Measurements from ENCODE around the gene ERC2.

The ERC2 gene

DNA sequence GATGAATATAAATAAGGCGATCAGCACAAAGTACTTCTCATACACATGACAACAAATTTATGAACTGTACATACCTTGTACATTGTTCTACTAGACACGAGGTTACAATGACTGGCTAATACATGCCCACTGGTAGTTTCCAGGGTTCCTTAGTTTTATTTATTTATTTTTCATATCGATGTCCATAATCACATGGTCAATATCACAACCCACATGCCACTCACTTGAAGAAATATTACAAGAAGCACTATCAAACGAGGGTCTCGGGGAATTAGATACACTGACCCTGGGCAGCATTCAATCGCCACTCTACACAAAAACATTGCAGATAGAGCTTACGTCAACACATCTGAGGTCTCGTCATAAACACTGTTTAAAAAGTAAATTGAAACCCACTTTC lies 959.9 kb downstream of the ERC2 start:
- Histone ChIP-seq H3K27ac (ENCODE audit: low read depth, low read length, poor library complexity, severe bottlenecking) (no peak overlapping the region), H3K4me1 (ENCODE audit: insufficient read depth, low read length, severe bottlenecking) (peaks cover 10% of the 10 kb centered on the region), H3K36me3 (ENCODE audit: insufficient read depth, low read length) (no peaks in the 10 kb centered on the region), H2AFZ (ENCODE audit: low read length) (no peak overlapping the region), H3K9me3 (ENCODE audit: low read length) (no peaks in the 10 kb centered on the region), H3K9ac (ENCODE audit: low read length) (no peak overlapping the region), H3F3A (ENCODE audit: insufficient read depth, low read length) (no peaks in the 10 kb centered on the region), H3K4me3 (ENCODE audit: low read depth, low read length, poor library complexity, severe bottlenecking) (no peak overlapping the region), H3K4me2 (ENCODE audit: low read length) (no peak overlapping the region), H3K27me3 (ENCODE audit: insufficient read depth, low read length) (no peaks in the 10 kb centered on the region), H4K20me1 (ENCODE audit: insufficient read depth, low read length) (no peaks in the 10 kb centered on the region), H3K9me2 (ENCODE audit: low read depth, low read length) (no peaks in the 10 kb centered on the region), H3K79me2 (ENCODE audit: insufficient read depth, low read length) (no peaks in the 10 kb centered on the region)
- no peak for TF ChIP-seq EZH2 (IDR thresholded peaks at IDR 0.05; ENCODE audit: borderline replicate concordance, low read length)
- TF ChIP-seq, protein P1, sequence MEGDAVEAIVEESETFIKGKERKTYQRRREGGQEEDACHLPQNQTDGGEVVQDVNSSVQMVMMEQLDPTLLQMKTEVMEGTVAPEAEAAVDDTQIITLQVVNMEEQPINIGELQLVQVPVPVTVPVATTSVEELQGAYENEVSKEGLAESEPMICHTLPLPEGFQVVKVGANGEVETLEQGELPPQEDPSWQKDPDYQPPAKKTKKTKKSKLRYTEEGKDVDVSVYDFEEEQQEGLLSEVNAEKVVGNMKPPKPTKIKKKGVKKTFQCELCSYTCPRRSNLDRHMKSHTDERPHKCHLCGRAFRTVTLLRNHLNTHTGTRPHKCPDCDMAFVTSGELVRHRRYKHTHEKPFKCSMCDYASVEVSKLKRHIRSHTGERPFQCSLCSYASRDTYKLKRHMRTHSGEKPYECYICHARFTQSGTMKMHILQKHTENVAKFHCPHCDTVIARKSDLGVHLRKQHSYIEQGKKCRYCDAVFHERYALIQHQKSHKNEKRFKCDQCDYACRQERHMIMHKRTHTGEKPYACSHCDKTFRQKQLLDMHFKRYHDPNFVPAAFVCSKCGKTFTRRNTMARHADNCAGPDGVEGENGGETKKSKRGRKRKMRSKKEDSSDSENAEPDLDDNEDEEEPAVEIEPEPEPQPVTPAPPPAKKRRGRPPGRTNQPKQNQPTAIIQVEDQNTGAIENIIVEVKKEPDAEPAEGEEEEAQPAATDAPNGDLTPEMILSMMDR (IDR thresholded peaks at IDR 0.05; ENCODE audit: low read length), result no peak

DNA sequence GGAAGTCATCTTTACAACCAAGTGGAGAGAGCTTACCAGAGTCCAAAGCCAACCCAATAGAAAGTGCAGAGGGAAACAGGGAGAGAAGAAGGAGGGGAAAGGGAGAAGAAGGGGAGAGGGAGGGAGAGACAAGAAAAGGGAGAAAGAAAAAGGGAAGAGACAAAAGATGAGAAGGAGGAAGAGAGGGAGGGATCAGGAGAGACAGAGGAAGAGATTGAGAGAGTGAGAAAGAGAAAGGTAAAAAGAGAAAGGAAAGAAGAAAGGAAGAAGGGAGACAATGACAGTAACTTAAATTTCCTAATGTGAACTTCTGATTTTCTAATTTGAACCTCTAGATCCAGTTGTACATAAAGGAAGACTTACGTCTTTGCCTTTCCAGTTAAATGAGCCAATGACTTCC lies 960.5 kb downstream of the ERC2 start:
- H4K20me1 ChIP-seq (ENCODE audit: insufficient read depth, low read length), result no peaks in the 10 kb centered on the region
- no peak overlapping the region for H3K4me2 ChIP-seq (ENCODE audit: low read length)
- no peaks in the 10 kb centered on the region for H3K27me3 ChIP-seq (ENCODE audit: insufficient read depth, low read length)
- H3K79me2 ChIP-seq (ENCODE audit: insufficient read depth, low read length), result no peaks in the 10 kb centered on the region
- H2AFZ ChIP-seq (ENCODE audit: low read length), result no peak overlapping the region
- H3F3A ChIP-seq (ENCODE audit: insufficient read depth, low read length), result no peaks in the 10 kb centered on the region
- no peak overlapping the region for H3K4me3 ChIP-seq (ENCODE audit: low read depth, low read length, poor library complexity, severe bottlenecking)
- no peak overlapping the region for H3K27ac ChIP-seq (ENCODE audit: low read depth, low read length, poor library complexity, severe bottlenecking)
- no peak overlapping the region for H3K9ac ChIP-seq (ENCODE audit: low read length)
- H3K4me1 ChIP-seq (ENCODE audit: insufficient read depth, low read length, severe bottlenecking), result peaks cover 10% of the 10 kb centered on the region
- H3K36me3 ChIP-seq (ENCODE audit: insufficient read depth, low read length), result no peaks in the 10 kb centered on the region
- TF ChIP-seq, protein P1 (IDR thresholded peaks at IDR 0.05; ENCODE audit: low read length), result no peak
- no peak for TF ChIP-seq EZH2 (IDR thresholded peaks at IDR 0.05; ENCODE audit: borderline replicate concordance, low read length)
- no peaks in the 10 kb centered on the region for H3K9me2 ChIP-seq (ENCODE audit: low read depth, low read length)
- no peaks in the 10 kb centered on the region for H3K9me3 ChIP-seq (ENCODE audit: low read length)

DNA sequence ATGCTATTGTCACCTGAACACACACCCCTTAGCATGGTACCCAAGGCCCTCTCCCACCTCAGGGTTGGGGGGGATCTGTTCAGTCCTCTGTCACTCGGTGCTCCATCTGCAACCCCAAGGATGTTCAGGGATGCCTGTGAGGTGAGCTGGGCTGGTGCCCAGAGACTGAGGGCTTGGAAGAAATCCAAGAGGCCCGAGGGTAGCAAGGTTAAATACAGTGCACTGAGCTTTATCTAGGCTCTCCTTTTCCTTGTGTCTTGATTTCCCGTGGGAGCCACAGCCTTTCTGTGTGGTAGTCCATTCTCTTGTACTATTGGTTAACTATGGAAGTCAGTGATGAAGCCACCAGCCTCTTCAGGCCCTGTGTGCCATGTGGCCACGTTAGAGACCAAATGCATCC lies 962.5 kb downstream of the ERC2 start:
- TF ChIP-seq EZH2 (IDR thresholded peaks at IDR 0.05; ENCODE audit: borderline replicate concordance, low read length), result no peak
- TF ChIP-seq, protein P1 (IDR thresholded peaks at IDR 0.05; ENCODE audit: low read length), result no peak
- Histone ChIP-seq H3K9me3 (ENCODE audit: low read length) (no peaks in the 10 kb centered on the region), H3F3A (ENCODE audit: insufficient read depth, low read length) (no peaks in the 10 kb centered on the region), H4K20me1 (ENCODE audit: insufficient read depth, low read length) (no peaks in the 10 kb centered on the region), H3K9ac (ENCODE audit: low read length) (no peak overlapping the region), H3K4me1 (ENCODE audit: insufficient read depth, low read length, severe bottlenecking) (peaks cover 10% of the 10 kb centered on the region), H3K4me3 (ENCODE audit: low read depth, low read length, poor library complexity, severe bottlenecking) (no peak overlapping the region), H2AFZ (ENCODE audit: low read length) (no peak overlapping the region), H3K36me3 (ENCODE audit: insufficient read depth, low read length) (no peaks in the 10 kb centered on the region), H3K9me2 (ENCODE audit: low read depth, low read length) (no peaks in the 10 kb centered on the region), H3K27ac (ENCODE audit: low read depth, low read length, poor library complexity, severe bottlenecking) (no peak overlapping the region), H3K4me2 (ENCODE audit: low read length) (no peak overlapping the region), H3K79me2 (ENCODE audit: insufficient read depth, low read length) (no peaks in the 10 kb centered on the region), H3K27me3 (ENCODE audit: insufficient read depth, low read length) (no peaks in the 10 kb centered on the region)
